OCI-LY1 (cell line): ENCODE data around the gene PKP3.

Source experiments
- H2AFZ ChIP-seq: fragments of 200-600 bp; sonication (generic), shearing (Covaris generic); 2 replicates; pipeline ENCODE4 v1.6.0; 2014; ENCODE audit warnings: antibody characterized with exemption, mild to moderate bottlenecking, low read length
- H3F3A ChIP-seq: fragments of 200-600 bp; sonication (generic), shearing (Covaris generic); 2 replicates; pipeline ENCODE4 v1.6.0; 2014; ENCODE audit warnings: mild to moderate bottlenecking, antibody characterized with exemption, low read length, moderate library complexity; ENCODE audit not compliant: insufficient read depth
- H3K27ac ChIP-seq: fragments of 200-600 bp; sonication (generic); 2 replicates; pipeline ENCODE4 v1.5.1; 2014; ENCODE audit warnings: low read length, mixed run types, mild to moderate bottlenecking, low read depth; ENCODE audit not compliant: poor library complexity, severe bottlenecking
- H3K27me3 ChIP-seq: fragments of 200-600 bp; sonication (generic); 2 replicates; pipeline ENCODE4 v1.6.0; 2014; ENCODE audit warnings: antibody characterized with exemption, mild to moderate bottlenecking, low read length, moderate library complexity; ENCODE audit not compliant: insufficient read depth
- H3K36me3 ChIP-seq: fragments of 200-600 bp; sonication (generic); 2 replicates; pipeline ENCODE4 v1.6.1; 2014; ENCODE audit warnings: mild to moderate bottlenecking, antibody characterized with exemption, low read length, moderate library complexity, mixed read lengths; ENCODE audit not compliant: insufficient read depth
- H3K4me1 ChIP-seq: fragments of 200-600 bp; sonication (generic); 2 replicates; pipeline ENCODE4 v1.5.1; 2014; ENCODE audit warnings: mild to moderate bottlenecking, low read length, moderate library complexity; ENCODE audit not compliant: insufficient read depth, severe bottlenecking
- H3K4me2 ChIP-seq: fragments of 200-600 bp; sonication (generic), shearing (Covaris generic); 2 replicates; pipeline ENCODE4 v1.6.1; 2014; ENCODE audit warnings: low read length
- H3K4me3 ChIP-seq: fragments of 200-600 bp; sonication (generic); 2 replicates; pipeline ENCODE4 v1.5.1; 2014; ENCODE audit warnings: low read length, low read depth, mild to moderate bottlenecking, mixed read lengths; ENCODE audit not compliant: poor library complexity, severe bottlenecking
- H3K79me2 ChIP-seq: fragments of 200-600 bp; shearing (Covaris generic); 2 replicates; pipeline ENCODE4 v1.6.1; 2016; ENCODE audit warnings: mixed run types, low read length, mixed read lengths; ENCODE audit not compliant: insufficient read depth
- H3K9ac ChIP-seq: fragments of 200-600 bp; sonication (generic), shearing (Covaris generic); 2 replicates; pipeline ENCODE4 v1.6.1; 2014; ENCODE audit warnings: mild to moderate bottlenecking, low read length, mixed read lengths
- H3K9me2 ChIP-seq: fragments of 200-600 bp; sonication (generic), shearing (Covaris generic); 2 replicates; pipeline ENCODE4 v1.6.1; 2014; ENCODE audit warnings: low read depth, mild to moderate bottlenecking, low read length, mixed read lengths
- H3K9me3 ChIP-seq: fragments of 200-600 bp; shearing (Covaris generic); 2 replicates; pipeline ENCODE4 v1.6.1; 2014; ENCODE audit warnings: low read length, mixed read lengths
- H4K20me1 ChIP-seq: fragments of 200-600 bp; sonication (generic), shearing (Covaris generic); 2 replicates; pipeline ENCODE4 v1.6.0; 2016; ENCODE audit warnings: mild to moderate bottlenecking, low read length; ENCODE audit not compliant: insufficient read depth
- CTCF ChIP-seq: fragments of 200-600 bp; sonication (generic), shearing (Covaris generic); IDR thresholded peaks from 2 replicates; pipeline ENCODE4 v1.5.1; 2017; ENCODE audit warnings: mild to moderate bottlenecking, antibody characterized with exemption, low read length, moderate library complexity, mixed read lengths
- EZH2 ChIP-seq: fragments of 200-600 bp; sonication (generic), shearing (Covaris generic); IDR thresholded peaks from 2 replicates; pipeline ENCODE4 v1.8.0; 2017; ENCODE audit warnings: borderline replicate concordance, mixed run types, mild to moderate bottlenecking, antibody characterized with exemption, low read length, moderate library complexity, mixed read lengths

The PKP3 gene

GRCh38 chr11:367956-368413 lies 26.0 kb upstream of the PKP3 start:
- TF ChIP-seq CTCF (no peak), EZH2 (no peak)
- H2AFZ ChIP-seq: no peak overlapping the region

GRCh38 chr11:368414-369335 lies 25.3 kb upstream of the PKP3 start:
- H2AFZ ChIP-seq: no peak overlapping the region

More at GRCh38 chr11:367956-368413, 26.0 kb upstream of the PKP3 start:
- Histone ChIP-seq H3K4me1 (peaks cover 5% of the 10 kb centered on the region), H4K20me1 (no peaks in the 10 kb centered on the region), H3K4me2 (no peak overlapping the region), H3K36me3 (no peaks in the 10 kb centered on the region; the same call in 1 of the 2 replicates), H3K9me3 (no peaks in the 10 kb centered on the region), H3K27ac (no peak overlapping the region), H3K9ac (no peak overlapping the region), H3F3A (no peaks in the 10 kb centered on the region), H3K9me2 (no peaks in the 10 kb centered on the region), H3K27me3 (peaks cover 6% of the 10 kb centered on the region; the same call in 1 of the 2 replicates), H3K79me2 (no peaks in the 10 kb centered on the region), H3K4me3 (no peak overlapping the region)

GRCh38 chr11:369336-370018 lies 24.5 kb upstream of the PKP3 start, which contains the start of gene B4GALNT4:
B4GALNT4 (plus strand) TSS chr11:369499; CDS start chr11:369804, 305 bp downstream.
- Histone ChIP-seq H3K9ac (no peak within 1 kb of the TSS), H3K79me2 (no peaks in the 10 kb centered on the region), H3K4me1 (no peaks in the 10 kb centered on the region), H2AFZ (no peak within 1 kb of the TSS), H3K9me2 (no peaks in the 10 kb centered on the region), H4K20me1 (no peaks in the 10 kb centered on the region), H3F3A (no peaks in the 10 kb centered on the region), H3K4me3 (no peak within 1 kb of the TSS), H3K27ac (no peak within 1 kb of the TSS), H3K4me2 (no peak within 1 kb of the TSS), H3K9me3 (no peaks in the 10 kb centered on the region), H3K36me3 (no peaks in the 10 kb centered on the region; the same call in 1 of the 2 replicates), H3K27me3 (peaks cover 6% of the 10 kb centered on the region; the same call in 1 of the 2 replicates)
- TF ChIP-seq EZH2: no peak
- TF ChIP-seq CTCF: no peak

More at GRCh38 chr11:368414-369335, 25.3 kb upstream of the PKP3 start:
- no peaks in the 10 kb centered on the region; the same call in 1 of the 2 replicates for H3K36me3 ChIP-seq
- no peaks in the 10 kb centered on the region for H3K9me3 ChIP-seq
- peaks cover 5% of the 10 kb centered on the region for H3K4me1 ChIP-seq
- H3K27me3 ChIP-seq: peaks cover 6% of the 10 kb centered on the region; the same call in 1 of the 2 replicates
- H3K4me3 ChIP-seq: no peak overlapping the region
- no peaks in the 10 kb centered on the region for H4K20me1 ChIP-seq
- no peak overlapping the region for H3K27ac ChIP-seq
- no peak overlapping the region for H3K9ac ChIP-seq
- no peaks in the 10 kb centered on the region for H3F3A ChIP-seq
- no peaks in the 10 kb centered on the region for H3K9me2 ChIP-seq
- no peak for TF ChIP-seq CTCF
- no peak overlapping the region for H3K4me2 ChIP-seq
- H3K79me2 ChIP-seq: no peaks in the 10 kb centered on the region
